ENCODE results near the gene OR52A5.

DNA sequence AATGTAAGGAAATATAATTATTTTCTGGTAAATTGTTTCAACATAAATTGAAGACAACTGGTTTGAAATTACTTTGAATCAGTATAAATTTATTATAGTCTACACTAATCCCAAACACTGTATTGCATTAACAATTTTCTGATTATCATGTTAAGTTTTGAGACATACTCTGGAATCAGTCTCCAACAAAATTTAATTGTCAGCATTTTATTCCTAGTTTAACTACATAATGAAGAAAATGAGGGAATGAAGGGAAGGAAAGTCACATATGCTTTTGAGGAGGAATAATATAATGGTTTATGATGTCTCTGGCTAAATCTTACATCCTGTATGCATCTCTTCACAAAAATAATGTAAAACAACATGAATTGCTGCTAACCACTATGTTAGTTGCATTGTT is 54.6 kb downstream of the OR52A5 start:
- TF ChIP-seq, protein P1, sequence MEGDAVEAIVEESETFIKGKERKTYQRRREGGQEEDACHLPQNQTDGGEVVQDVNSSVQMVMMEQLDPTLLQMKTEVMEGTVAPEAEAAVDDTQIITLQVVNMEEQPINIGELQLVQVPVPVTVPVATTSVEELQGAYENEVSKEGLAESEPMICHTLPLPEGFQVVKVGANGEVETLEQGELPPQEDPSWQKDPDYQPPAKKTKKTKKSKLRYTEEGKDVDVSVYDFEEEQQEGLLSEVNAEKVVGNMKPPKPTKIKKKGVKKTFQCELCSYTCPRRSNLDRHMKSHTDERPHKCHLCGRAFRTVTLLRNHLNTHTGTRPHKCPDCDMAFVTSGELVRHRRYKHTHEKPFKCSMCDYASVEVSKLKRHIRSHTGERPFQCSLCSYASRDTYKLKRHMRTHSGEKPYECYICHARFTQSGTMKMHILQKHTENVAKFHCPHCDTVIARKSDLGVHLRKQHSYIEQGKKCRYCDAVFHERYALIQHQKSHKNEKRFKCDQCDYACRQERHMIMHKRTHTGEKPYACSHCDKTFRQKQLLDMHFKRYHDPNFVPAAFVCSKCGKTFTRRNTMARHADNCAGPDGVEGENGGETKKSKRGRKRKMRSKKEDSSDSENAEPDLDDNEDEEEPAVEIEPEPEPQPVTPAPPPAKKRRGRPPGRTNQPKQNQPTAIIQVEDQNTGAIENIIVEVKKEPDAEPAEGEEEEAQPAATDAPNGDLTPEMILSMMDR (IDR thresholded peaks at IDR 0.05): no peak
- TF ChIP-seq POLR2A (IDR thresholded peaks at IDR 0.05): no peak
